Transverse colon (tissue), 4 donors: ENCODE data around the gene CCDC86. TPM values are rescaled to one million over a fixed set of nuclear protein-coding genes. Genes with fewer than 3 reads are reported as not detected.
A peak's percentile ranks its signal among the peaks of the same experiment; 100 is the strongest.

Experiments
- DNase-seq: peaks from one replicate; pipeline ENCODE4 v3.0.0-alpha.2; 2019
- H3K27ac ChIP-seq, 4 donors: fragments of 200-600 bp; sonication (generic); 2 replicates each; pipeline ENCODE4 v1.5.1; 2016 to 2018; ENCODE audit warnings: inconsistent platforms in 4 of 4
- H3K27me3 ChIP-seq: fragments of 200-600 bp; sonication (generic); 2 replicates; pipeline ENCODE4 v1.5.1; 2017; ENCODE audit warnings: inconsistent platforms
- H3K36me3 ChIP-seq, 4 donors: fragments of 200-600 bp; sonication (generic); 2 replicates each; pipeline ENCODE4 v1.5.1; 2017 to 2019; ENCODE audit warnings: inconsistent platforms in 4 of 4
- H3K4me1 ChIP-seq, 4 donors: fragments of 200-600 bp; sonication (generic); 2 replicates each; pipeline ENCODE4 v1.5.1; 2017 to 2020; ENCODE audit warnings: inconsistent platforms in 4 of 4
- H3K4me3 ChIP-seq, 4 donors: fragments of 200-600 bp; sonication (generic); 1 replicate in 1 of 4; 2 replicates in 3 of 4; pipeline versions ENCODE4 v1.5.1 to v1.6.1; 2017 to 2019; ENCODE audit warnings: inconsistent platforms in 4 of 4
- H3K9me3 ChIP-seq, 2 donors: fragments of 200-600 bp; sonication (generic); 2 replicates each; pipeline ENCODE4 v1.5.1; 2017 to 2019; ENCODE audit warnings: inconsistent platforms in 2 of 2
- CTCF ChIP-seq, 5 experiments: fragments of 200-600 bp in 3 of 5; fragments of 450-650 bp in 2 of 5; sonication (generic) in 3 of 5; IDR thresholded peaks; 1 replicate in 2 of 5; 2 replicates in 3 of 5; pipeline ENCODE4 v1.5.1; 2016 to 2017; ENCODE audit warnings: antibody characterized with exemption in 5 of 5, inconsistent platforms in 3 of 5, mild to moderate bottlenecking in 2 of 5, moderate library complexity in 1 of 5
- EP300 ChIP-seq: sonication (generic); formaldehyde crosslinking; IDR thresholded peaks from one replicate; pipeline ENCODE4 v1.6.1; 2017; ENCODE audit warnings: antibody characterized with exemption, low read depth
- POLR2A ChIP-seq: fragments of 450-650 bp; IDR thresholded peaks from one replicate; pipeline ENCODE4 v1.6.1; 2016; ENCODE audit warnings: antibody characterized with exemption, mild to moderate bottlenecking, moderate library complexity
- POLR2AphosphoS5 ChIP-seq, 3 donors: sonication (generic); formaldehyde crosslinking; IDR thresholded peaks; one replicate each; pipeline ENCODE4 v1.6.1; 2016; ENCODE audit warnings: antibody characterized with exemption in 3 of 3
- WGBS, 2 donors: methylation state at CpG; one replicate each; pipeline ENCODE4 v1.1.5; 2018; ENCODE audit warnings: low coverage in 1 of 2; 5-methylcytosine and 5-hydroxymethylcytosine counted together
- in situ Hi-C, 4 donors: fragments of 200-750 bp; cut with MboI; loops; one replicate each; pipeline versions ENCODE4 v1.15.0 to v1.15.1; 2017; ENCODE audit warnings: low sequenced_read_pairs in 3 of 4, low pct_ligation_motif_present in 1 of 4, low pct_unique_long_range_greater_than_20kb in 1 of 4
- intact Hi-C: fragments of 100-400 bp; cut with DNase I; formaldehyde crosslinking; loops from one replicate; pipeline ENCODE4 v1.15.1; 2023; ENCODE audit warnings: low total_unique reads
- total RNA-seq, 4 donors: library from RNA; depleted of rRNA; stranded (reverse); fragments of >200 nt; gene quantifications; one replicate each; pipeline ENCODE4 v1.1.0, GENCODE V29; 2016

CCDC86 gene
- total RNA-seq, 4 donors from 2014 or later = 1.9 to 9.1 (median 5.5) TPM

- intact Hi-C loops = no loop called here
- no peaks in the 10 kb centered on the region for H3K27me3 ChIP-seq
- H3K4me3 ChIP-seq = no peak overlapping the region
- WGBS, 2 donors = 86% methylated on average over 10 of the region's 10 CpGs; no CpG with 5 or more reads in 1 of the 2 donors
- no peaks in the 10 kb centered on the region for H3K36me3 ChIP-seq
- no peak for TF ChIP-seq CTCF (IDR thresholded peaks at IDR 0.05)
- no peak for TF ChIP-seq EP300
- no peak for TF ChIP-seq POLR2AphosphoS5 (IDR thresholded peaks at IDR 0.05)
- TF ChIP-seq POLR2A = no peak
- H3K9me3 ChIP-seq = no peaks in the 10 kb centered on the region
- in situ Hi-C loops = no loop called here
- H3K27ac ChIP-seq = no peak overlapping the region
- no peak for DNase-seq
- peaks cover 0 to 4% (median 0%) of the 10 kb centered on the region in 4 donors for H3K4me1 ChIP-seq
Measured at GRCh38 chr11:60868682-60869450, 27.0 kb downstream of the CCDC86 start.

GRCh38 chr11:60869451-60869825, 27.5 kb downstream of the CCDC86 start:
- no peak for TF ChIP-seq EP300
- TF ChIP-seq POLR2AphosphoS5 (IDR thresholded peaks at IDR 0.05) = no peak
- no peak for TF ChIP-seq POLR2A
- no peak for TF ChIP-seq CTCF (IDR thresholded peaks at IDR 0.05)
- Histone ChIP-seq H3K9me3 (no peaks in the 10 kb centered on the region), H3K27ac (no peak overlapping the region), H3K27me3 (no peaks in the 10 kb centered on the region), H3K4me1 (peaks cover 0 to 4% (median 0%) of the 10 kb centered on the region in 4 donors), H3K36me3 (no peaks in the 10 kb centered on the region), H3K4me3 (no peak overlapping the region)
- no peak for DNase-seq
- intact Hi-C loops (no loop called here), in situ Hi-C loops (no loop called here)
- WGBS, 2 donors = 73 to 91% methylated on average over 3 to 7 of the region's 7 CpGs

- intact Hi-C loops (no loop called here), in situ Hi-C loops (no loop called here)
- Histone ChIP-seq H3K36me3 (no peaks in the 10 kb centered on the region), H3K9me3 (no peaks in the 10 kb centered on the region), H3K27ac (peak overlapping the region in 1 of 4 donors; percentile 57), H3K27me3 (no peaks in the 10 kb centered on the region), H3K4me3 (no peak overlapping the region), H3K4me1 (peaks cover 0 to 4% (median 0%) of the 10 kb centered on the region in 4 donors)
- no peak for DNase-seq
- 45% methylated on average over 3 of the region's 3 CpGs; no CpG with 5 or more reads in 1 of the 2 donors for WGBS, 2 donors
- TF ChIP-seq EP300 = no peak
- no peak for TF ChIP-seq POLR2A
- TF ChIP-seq CTCF (IDR thresholded peaks at IDR 0.05) = no peak
- no peak for TF ChIP-seq POLR2AphosphoS5 (IDR thresholded peaks at IDR 0.05)
Measured at GRCh38 chr11:60870276-60870675, 28.4 kb downstream of the CCDC86 start.

- Histone ChIP-seq H3K4me3 (no peak overlapping the region), H3K4me1 (peaks cover 0 to 4% (median 0%) of the 10 kb centered on the region in 4 donors), H3K36me3 (no peaks in the 10 kb centered on the region), H3K9me3 (no peaks in the 10 kb centered on the region), H3K27me3 (no peaks in the 10 kb centered on the region), H3K27ac (peak overlapping the region in 3 of 4 donors; percentile 39 to 57 (median 41))
- 76% methylated on average over 13 of the region's 13 CpGs; no CpG with 5 or more reads in 1 of the 2 donors for WGBS, 2 donors
- intact Hi-C loops = no loop called here
- DNase-seq = no peak
- TF ChIP-seq POLR2AphosphoS5 (IDR thresholded peaks at IDR 0.05) (no peak), CTCF (IDR thresholded peaks at IDR 0.05) (no peak), EP300 (no peak), POLR2A (no peak)
- in situ Hi-C loops = no loop called here
Measured at GRCh38 chr11:60870733-60871377, 28.9 kb downstream of the CCDC86 start.
